A549 (cell line): ENCODE results near the gene ZPLD1. TPM values are rescaled to one million over a fixed set of nuclear protein-coding genes. Genes with fewer than 3 reads are reported as not detected.
A peak's percentile ranks its signal among the peaks of the same experiment; 100 is the strongest.

Source experiments
- ATAC-seq, 2 experiments: fragments of 200-7000 bp in 1 of 2; fragments of >200 bp in 1 of 2; cut with Nextera tagmentation in 1 of 2; cut with Tn5 transposase in 1 of 2; 3 replicates each; pipeline versions ENCODE4 v1.8.0 to v1.9.1; 2018 to 2020; ENCODE audit warnings: mild to moderate bottlenecking in 1 of 2, moderate library complexity in 1 of 2
- CTCF ChIA-PET: fragments of 300-600 bp; sonication (Branson Sonifier 250); formaldehyde crosslinking; extraction: SDS; loops from one replicate; lab custom pipeline; 2021; ENCODE audit warnings: antibody characterized with exemption, inconsistent platforms; lab: Yijun Ruan, JAX
- POLR2A ChIA-PET: fragments of 350-600 bp; formaldehyde crosslinking; extraction: SDS; loops from one replicate; lab custom pipeline; 2021; ENCODE audit warnings: antibody characterized with exemption, inconsistent platforms; lab: Yijun Ruan, JAX
- DNase-seq, 2 experiments: peaks; one replicate each; pipeline versions ENCODE4 v3.0.0 to v3.0.0-alpha.2; 2011 to 2016; ENCODE audit warnings: low read depth in 1 of 2, low spot score in 1 of 2
- FAIRE-seq: peaks from 2 replicates; lab custom pipeline; 2011; peaks lifted over from hg19 to GRCh38; lab: Jason Lieb, UNC
- H3K27ac ChIP-seq, 2 experiments: fragments of >200 bp; sonication (Bioruptor Twin); formaldehyde crosslinking; 3 replicates each; pipeline ENCODE4 v1.5.1; 2016 to 2017
- H3K4me1 ChIP-seq: fragments of >200 bp; sonication (Bioruptor Twin); formaldehyde crosslinking; 3 replicates; pipeline ENCODE4 v1.6.1; 2016
- H3K4me2 ChIP-seq: fragments of >200 bp; sonication (Bioruptor Twin); formaldehyde crosslinking; 3 replicates; pipeline ENCODE4 v1.6.1; 2016
- H3K4me3 ChIP-seq: fragments of >200 bp; sonication (Bioruptor Twin); formaldehyde crosslinking; 3 replicates; pipeline ENCODE4 v1.5.1; 2016
- H3K9me3 ChIP-seq: fragments of >200 bp; sonication (Bioruptor Twin); formaldehyde crosslinking; 3 replicates; pipeline ENCODE4 v1.6.1; 2016
- BHLHE40 ChIP-seq: IDR thresholded peaks from 2 replicates; pipeline ENCODE4 v1.6.1; 2012; ENCODE audit warnings: low read depth, low read length, inconsistent platforms
- CHD4 ChIP-seq: fragments of 200-600 bp; sonication (generic); IDR thresholded peaks from 2 replicates; pipeline ENCODE4 v1.6.1; 2016; ENCODE audit warnings: antibody characterized with exemption, mild to moderate bottlenecking, borderline replicate concordance
- EHF ChIP-seq: fragments of 250-450 bp; sonication (Bioruptor Pico); IDR thresholded peaks from 2 replicates; pipeline ENCODE4 v1.5.0; 2020; ENCODE audit warnings: mild to moderate bottlenecking
- ELK1 ChIP-seq: fragments of 150-350 bp; IDR thresholded peaks from 2 replicates; pipeline ENCODE4 v1.6.1; 2014; ENCODE audit warnings: low read depth, mild to moderate bottlenecking, low read length
- ESRRA ChIP-seq: fragments of 150-350 bp; IDR thresholded peaks from 2 replicates; pipeline ENCODE4 v1.6.1; 2014; ENCODE audit warnings: mild to moderate bottlenecking, low read length, borderline replicate concordance
- FOSL2 ChIP-seq, 2 experiments: fragments of 450-650 bp in 1 of 2; fragments of >200 bp in 1 of 2; sonication (Bioruptor Twin) in 1 of 2; formaldehyde crosslinking; IDR thresholded peaks; 2 replicates each; pipeline versions ENCODE4 v1.5.0 to v1.6.1; 2016 to 2020; ENCODE audit warnings: mild to moderate bottlenecking in 1 of 2, moderate library complexity in 1 of 2
- FOXS1 ChIP-seq: fragments of 250-450 bp; sonication (Bioruptor Pico); IDR thresholded peaks from 2 replicates; pipeline ENCODE4 v1.5.0; 2020; ENCODE audit warnings: mild to moderate bottlenecking, moderate library complexity
- HEYL ChIP-seq: fragments of 250-450 bp; sonication (Bioruptor Pico); IDR thresholded peaks from 2 replicates; pipeline ENCODE4 v1.8.0; 2021; ENCODE audit warnings: mild to moderate bottlenecking, moderate library complexity
- HOXB13 ChIP-seq: fragments of 250-450 bp; sonication (Bioruptor Pico); IDR thresholded peaks from 2 replicates; pipeline ENCODE4 v1.5.0; 2020; ENCODE audit warnings: low read depth, mild to moderate bottlenecking, moderate library complexity
- HOXB5 ChIP-seq: fragments of 250-450 bp; sonication (Bioruptor Pico); IDR thresholded peaks from 2 replicates; pipeline ENCODE4 v1.5.0; 2020; ENCODE audit warnings: mild to moderate bottlenecking, moderate library complexity
- JUN ChIP-seq, 2 experiments: fragments of >200 bp; sonication (Bioruptor Twin); formaldehyde crosslinking; IDR thresholded peaks; 2 replicates in 1 of 2; 3 replicates in 1 of 2; pipeline ENCODE4 v1.6.1; 2016 to 2017
- JUNB ChIP-seq: fragments of >200 bp; sonication (Bioruptor Twin); formaldehyde crosslinking; IDR thresholded peaks from 2 replicates; pipeline ENCODE4 v1.6.1; 2016
- KDM5A ChIP-seq: fragments of 200-600 bp; sonication (generic); IDR thresholded peaks from 2 replicates; pipeline ENCODE4 v1.6.1; 2016; ENCODE audit warnings: antibody characterized with exemption, mild to moderate bottlenecking
- MYC ChIP-seq: IDR thresholded peaks from 2 replicates; pipeline ENCODE4 v1.6.1; 2012; ENCODE audit warnings: mild to moderate bottlenecking, inconsistent platforms, low read length, improper control_type of control experiment, borderline replicate concordance
- NFE2L2 ChIP-seq: fragments of 150-350 bp; conservative IDR thresholded peaks from 2 replicates; pipeline ENCODE4 v1.6.1; 2014; ENCODE audit warnings: low read length
- PBX3 ChIP-seq: IDR thresholded peaks from 2 replicates; pipeline ENCODE4 v1.6.1; 2012
- RARB ChIP-seq: fragments of 250-450 bp; sonication (Bioruptor Pico); IDR thresholded peaks from 2 replicates; pipeline ENCODE4 v1.8.0; 2021; ENCODE audit warnings: mild to moderate bottlenecking, moderate library complexity
- REST ChIP-seq: fragments of 200-600 bp; sonication (generic); IDR thresholded peaks from 2 replicates; pipeline ENCODE4 v1.6.1; 2016; ENCODE audit warnings: antibody characterized with exemption, mild to moderate bottlenecking, moderate library complexity
- RFX5 ChIP-seq: fragments of 450-650 bp; IDR thresholded peaks from 2 replicates; pipeline ENCODE4 v1.7.1; 2014; ENCODE audit warnings: antibody characterized with exemption, mild to moderate bottlenecking, moderate library complexity
- RNF2 ChIP-seq: fragments of 200-600 bp; sonication (generic); IDR thresholded peaks from 2 replicates; pipeline ENCODE4 v1.6.1; 2016; ENCODE audit warnings: low read depth, mild to moderate bottlenecking, antibody characterized with exemption, moderate library complexity, borderline replicate concordance
- SMC3 ChIP-seq: fragments of >200 bp; sonication (Bioruptor Twin); formaldehyde crosslinking; IDR thresholded peaks from 3 replicates; pipeline ENCODE4 v1.6.1; 2018; ENCODE audit warnings: inconsistent platforms
- TFCP2L1 ChIP-seq: fragments of 250-450 bp; sonication (Bioruptor Pico); IDR thresholded peaks from 2 replicates; pipeline ENCODE4 v1.5.0; 2021; ENCODE audit warnings: mild to moderate bottlenecking
- USF2 ChIP-seq: fragments of 450-650 bp; IDR thresholded peaks from 2 replicates; pipeline ENCODE4 v1.6.1; 2014; ENCODE audit warnings: antibody characterized with exemption
- ZNF302 ChIP-seq: fragments of 250-450 bp; sonication (Bioruptor Pico); IDR thresholded peaks from 2 replicates; pipeline ENCODE4 v1.9.0; 2021; ENCODE audit warnings: inconsistent platforms, mild to moderate bottlenecking, moderate library complexity
- ZSCAN20 ChIP-seq: fragments of 250-450 bp; sonication (Bioruptor Pico); IDR thresholded peaks from 2 replicates; pipeline ENCODE4 v1.8.0; 2022; ENCODE audit warnings: mild to moderate bottlenecking, moderate library complexity
- WGBS: methylation state at CpG from one replicate; pipeline ENCODE4 v1.1.6; 2017; ENCODE audit errors: missing lambda C conversion rate; 5-methylcytosine and 5-hydroxymethylcytosine counted together
- polyA plus RNA-seq, 4 experiments: library from polyadenylated mRNA; depleted of rRNA in 3 of 4; stranded (reverse); fragments of >200 nt; fragmentation: RNase III in 1 of 4; extraction: RNeasy Plus Mini Kit Qiagen cat#74134 plus additional on column Dnase treatment in 1 of 4; gene quantifications; 2 replicates in 3 of 4; 3 replicates in 1 of 4; pipeline ENCODE4 v1.2.3, GENCODE V29; 2011 to 2017

The ZPLD1 gene
- polyA plus RNA-seq, 2 of the 4 experiments (the other 2 are of a cell fraction), result 0.03 to 0.05 TPM

- CTCF ChIA-PET, result interaction anchor here (0.8 kb wide), 1 partner anchor 60 kb away, joined by 4 read pairs; no protein-coding TSS in a partner anchor
- no peaks in the 10 kb centered on the region for H3K4me1 ChIP-seq
- ATAC-seq (no peak), DNase-seq (no peak), FAIRE-seq (no peak)
- no peak overlapping the region for H3K27ac ChIP-seq
- no peak overlapping the region for H3K4me2 ChIP-seq
- POLR2A ChIA-PET, result no interaction called here
- H3K4me3 ChIP-seq, result no peak overlapping the region
- no peak for TF ChIP-seq SMC3
- TF ChIP-seq TFCP2L1 (CRISPR knock-in tag), result no peak
- TF ChIP-seq BHLHE40, result no peak
- no peak for TF ChIP-seq ESRRA
- H3K9me3 ChIP-seq, result no peaks in the 10 kb centered on the region
- 68% methylated on average over 6 of the region's 6 CpGs for WGBS
Measured at GRCh38 chr3:102470066-102470465, 35.3 kb downstream of the ZPLD1 start.

- no peak for TF ChIP-seq ZNF302
- no peak for TF ChIP-seq EHF (CRISPR knock-in tag)
- TF ChIP-seq RNF2, result no peak
- no peak for TF ChIP-seq PBX3
- no peak for TF ChIP-seq TFCP2L1 (CRISPR knock-in tag)
- TF ChIP-seq HOXB5 (CRISPR knock-in tag), result no peak
- TF ChIP-seq RFX5, result no peak
- TF ChIP-seq MYC, result no peak
- TF ChIP-seq HOXB13 (CRISPR knock-in tag), result no peak
- TF ChIP-seq ELK1, result no peak
- TF ChIP-seq CHD4, result no peak
- ATAC-seq (peak; percentile 24 to 52; a peak in 3 of 6 replicates), DNase-seq (no peak), FAIRE-seq (no peak)
- Histone ChIP-seq H3K9me3 (no peaks in the 10 kb centered on the region), H3K4me3 (no peak overlapping the region), H3K4me2 (no peak overlapping the region), H3K4me1 (no peaks in the 10 kb centered on the region), H3K27ac (no peak overlapping the region)
- ChIA-PET CTCF (no interaction called here), POLR2A (no interaction called here)
- WGBS, result 74% methylated on average over 10 of the region's 10 CpGs
Measured at GRCh38 chr3:102471001-102471400, 36.2 kb downstream of the ZPLD1 start.

- Histone ChIP-seq H3K4me2 (no peak overlapping the region), H3K4me3 (no peak overlapping the region), H3K9me3 (no peaks in the 10 kb centered on the region), H3K27ac (no peak overlapping the region), H3K4me1 (no peaks in the 10 kb centered on the region)
- CTCF ChIA-PET, result no interaction called here
- DNase-seq (no peak), FAIRE-seq (no peak), ATAC-seq (no peak)
- POLR2A ChIA-PET, result no interaction called here
- 85% methylated on average over 2 of the region's 2 CpGs for WGBS
- TF ChIP-seq JUN (IDR thresholded peaks at IDR 0.05) (no peak), ESRRA (no peak), ZSCAN20 (CRISPR knock-in tag) (no peak), TFCP2L1 (CRISPR knock-in tag) (no peak), CHD4 (no peak), JUNB (no peak), NFE2L2 (no peak), HOXB5 (CRISPR knock-in tag) (no peak), RARB (CRISPR knock-in tag) (no peak), HEYL (no peak), RNF2 (no peak), REST (no peak), FOXS1 (CRISPR knock-in tag) (no peak), USF2 (no peak), FOSL2 (IDR thresholded peaks at IDR 0.05) (no peak), FOSL2 (CRISPR knock-in tag; IDR thresholded peaks at IDR 0.05) (no peak), KDM5A (no peak)
Measured at GRCh38 chr3:102471491-102471890, 36.7 kb downstream of the ZPLD1 start.
